Measurements from ENCODE around the gene HTR6.
"Not testable (repeated sequence)": the region's sequence is repeated elsewhere in the genome, so short reads cannot be mapped to it uniquely, and the experiment has no call there.

Gene HTR6

DNA sequence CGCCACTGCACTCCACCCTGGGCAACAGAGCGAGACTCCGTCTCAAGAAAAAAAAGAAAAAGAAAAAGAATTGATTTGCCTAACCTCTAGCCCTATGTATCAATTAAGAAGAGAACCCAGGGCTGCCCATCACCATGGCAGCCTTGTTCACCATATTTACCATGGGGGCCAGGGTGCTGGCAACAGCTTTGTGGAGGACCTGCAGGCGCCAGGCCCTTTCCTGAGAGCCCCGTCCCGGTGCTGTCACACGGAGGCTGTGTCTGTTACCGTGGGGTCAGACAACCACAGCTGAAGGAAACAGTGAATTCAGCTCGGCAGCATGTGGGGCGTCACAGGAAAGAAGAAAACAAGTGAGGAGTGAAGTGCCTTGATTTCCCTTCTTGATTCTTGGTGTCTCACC is 27.1 kb upstream of the HTR6 start:
- TF ChIP-seq, protein P1, sequence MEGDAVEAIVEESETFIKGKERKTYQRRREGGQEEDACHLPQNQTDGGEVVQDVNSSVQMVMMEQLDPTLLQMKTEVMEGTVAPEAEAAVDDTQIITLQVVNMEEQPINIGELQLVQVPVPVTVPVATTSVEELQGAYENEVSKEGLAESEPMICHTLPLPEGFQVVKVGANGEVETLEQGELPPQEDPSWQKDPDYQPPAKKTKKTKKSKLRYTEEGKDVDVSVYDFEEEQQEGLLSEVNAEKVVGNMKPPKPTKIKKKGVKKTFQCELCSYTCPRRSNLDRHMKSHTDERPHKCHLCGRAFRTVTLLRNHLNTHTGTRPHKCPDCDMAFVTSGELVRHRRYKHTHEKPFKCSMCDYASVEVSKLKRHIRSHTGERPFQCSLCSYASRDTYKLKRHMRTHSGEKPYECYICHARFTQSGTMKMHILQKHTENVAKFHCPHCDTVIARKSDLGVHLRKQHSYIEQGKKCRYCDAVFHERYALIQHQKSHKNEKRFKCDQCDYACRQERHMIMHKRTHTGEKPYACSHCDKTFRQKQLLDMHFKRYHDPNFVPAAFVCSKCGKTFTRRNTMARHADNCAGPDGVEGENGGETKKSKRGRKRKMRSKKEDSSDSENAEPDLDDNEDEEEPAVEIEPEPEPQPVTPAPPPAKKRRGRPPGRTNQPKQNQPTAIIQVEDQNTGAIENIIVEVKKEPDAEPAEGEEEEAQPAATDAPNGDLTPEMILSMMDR (conservative IDR thresholded peaks at IDR 0.05; ENCODE audit: control insufficient read depth, insufficient read depth, low read depth, low read length) = no peak
- no peak for DNase-seq (ENCODE audit: low read depth)
- no peak overlapping the region for H3K4me3 ChIP-seq (ENCODE audit: control insufficient read depth, low read depth, low read length)

DNA sequence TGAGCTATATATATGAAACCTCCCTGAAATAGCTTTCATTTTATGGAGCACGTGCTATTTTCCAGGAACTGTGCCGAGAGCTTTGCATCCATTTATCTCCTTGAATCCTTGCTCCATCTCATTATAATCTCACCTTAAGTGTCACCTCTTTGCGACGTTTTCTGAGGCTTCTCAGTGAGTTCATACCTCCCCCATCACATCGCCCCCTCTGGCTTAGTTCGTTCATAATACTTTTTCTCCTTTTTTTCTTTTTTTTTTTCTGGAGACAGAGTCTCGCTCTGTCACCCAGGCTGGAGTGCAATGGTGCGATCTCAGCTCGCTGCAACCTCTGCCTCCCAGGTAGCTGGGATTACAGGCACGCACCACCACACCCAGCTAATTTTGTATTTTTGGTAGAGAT is 25.4 kb upstream of the HTR6 start:
- H3K4me3 ChIP-seq (ENCODE audit: control insufficient read depth, low read depth, low read length); DNase-seq (ENCODE audit: low read depth): not testable (repeated sequence)

DNA sequence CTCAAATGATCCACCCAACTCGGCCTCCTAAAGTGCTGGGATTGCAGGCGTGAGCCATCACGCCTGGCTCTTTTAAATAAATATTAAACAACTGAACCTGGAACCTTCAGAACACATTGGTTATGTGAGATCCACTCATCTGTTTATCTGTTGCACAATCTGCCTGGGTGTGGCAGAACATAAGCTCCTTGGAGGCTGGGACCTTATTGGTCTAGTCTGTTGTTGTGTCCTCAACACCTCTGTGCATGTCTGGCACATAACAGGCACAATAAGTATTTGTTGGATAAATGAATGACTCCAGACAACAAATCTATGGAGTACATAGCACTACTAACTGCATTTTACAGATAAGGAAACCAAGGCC is 24.7 kb upstream of the HTR6 start:
- no peak overlapping the region for H3K4me3 ChIP-seq (ENCODE audit: control insufficient read depth, low read depth, low read length)
- peak; percentile 70 for DNase-seq (ENCODE audit: low read depth)
- TF ChIP-seq, protein P1 (conservative IDR thresholded peaks at IDR 0.05; ENCODE audit: control insufficient read depth, insufficient read depth, low read depth, low read length) = no peak

DNA sequence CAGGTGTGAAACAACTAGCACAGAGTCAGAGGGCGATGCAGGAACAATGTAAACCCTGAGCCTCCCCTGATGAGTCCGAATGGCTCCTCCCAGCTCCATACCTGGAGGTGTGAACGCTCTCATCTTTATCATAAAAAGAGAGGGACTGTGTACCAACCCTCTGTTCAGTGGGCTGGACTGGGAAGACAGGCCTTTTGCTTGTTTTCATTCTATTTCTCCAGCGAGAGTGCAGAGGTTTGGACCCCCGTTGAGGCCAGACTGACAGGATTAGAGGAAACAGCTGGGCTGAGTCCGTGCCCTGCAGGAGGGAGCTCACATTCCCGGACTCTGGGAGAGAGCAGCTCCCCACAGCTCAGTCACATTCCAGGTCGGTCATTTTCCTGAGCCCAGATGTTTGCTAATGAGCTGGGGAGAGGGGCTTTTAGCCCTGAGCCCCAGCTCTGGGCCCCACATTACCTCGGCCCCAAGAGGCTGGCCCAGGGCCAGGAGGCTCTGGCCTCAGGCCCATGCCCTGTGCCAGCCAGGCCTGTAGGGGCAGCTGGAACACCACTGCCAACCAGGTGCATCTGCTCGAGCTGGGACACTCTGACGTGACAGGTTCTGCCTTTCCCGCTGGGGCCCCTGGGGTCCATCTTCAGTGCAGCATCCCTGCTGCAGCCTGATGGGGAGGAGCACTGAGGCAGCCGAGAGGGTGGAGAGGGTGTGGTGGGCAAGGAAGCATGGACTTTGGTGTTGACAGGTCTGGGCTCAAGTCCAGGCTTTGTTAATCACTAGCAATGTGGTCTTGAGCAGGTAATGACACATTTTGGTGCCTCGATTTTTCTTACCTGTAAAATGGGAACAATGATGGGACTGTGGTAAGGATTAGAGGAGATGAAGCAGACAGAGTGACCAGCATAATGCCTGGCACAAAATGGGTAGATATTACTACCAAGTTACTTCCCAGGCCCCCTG is 24.0 kb upstream of the HTR6 start:
- no peak for DNase-seq (ENCODE audit: low read depth)
- TF ChIP-seq, protein P1 (conservative IDR thresholded peaks at IDR 0.05; ENCODE audit: control insufficient read depth, insufficient read depth, low read depth, low read length) = no peak
- no peak overlapping the region for H3K4me3 ChIP-seq (ENCODE audit: control insufficient read depth, low read depth, low read length)

DNA sequence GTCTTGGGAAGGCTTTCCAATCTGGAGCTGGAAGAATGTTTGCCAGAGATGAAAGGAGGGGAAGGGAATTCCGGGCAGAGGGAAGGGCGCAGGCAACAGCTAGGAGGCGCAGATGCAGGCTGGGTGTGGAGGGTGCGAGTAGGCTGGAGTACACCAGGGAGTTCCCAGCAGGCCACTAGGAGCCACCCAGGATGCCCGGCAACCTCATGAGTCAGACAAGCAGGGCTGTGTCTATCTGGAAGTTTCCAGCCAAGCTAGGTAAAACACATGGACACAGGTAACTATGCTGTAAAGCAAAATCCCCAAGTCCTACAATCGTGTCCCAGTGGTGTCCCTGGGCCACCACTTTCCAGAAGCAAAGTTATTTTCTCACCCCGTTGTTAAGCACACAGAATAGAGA is 21.6 kb upstream of the HTR6 start:
- DNase-seq (ENCODE audit: low read depth) = peak; percentile 47
- H3K4me3 ChIP-seq (ENCODE audit: control insufficient read depth, low read depth, low read length) = no peak overlapping the region
- TF ChIP-seq, protein P1 (conservative IDR thresholded peaks at IDR 0.05; ENCODE audit: control insufficient read depth, insufficient read depth, low read depth, low read length) = no peak

DNA sequence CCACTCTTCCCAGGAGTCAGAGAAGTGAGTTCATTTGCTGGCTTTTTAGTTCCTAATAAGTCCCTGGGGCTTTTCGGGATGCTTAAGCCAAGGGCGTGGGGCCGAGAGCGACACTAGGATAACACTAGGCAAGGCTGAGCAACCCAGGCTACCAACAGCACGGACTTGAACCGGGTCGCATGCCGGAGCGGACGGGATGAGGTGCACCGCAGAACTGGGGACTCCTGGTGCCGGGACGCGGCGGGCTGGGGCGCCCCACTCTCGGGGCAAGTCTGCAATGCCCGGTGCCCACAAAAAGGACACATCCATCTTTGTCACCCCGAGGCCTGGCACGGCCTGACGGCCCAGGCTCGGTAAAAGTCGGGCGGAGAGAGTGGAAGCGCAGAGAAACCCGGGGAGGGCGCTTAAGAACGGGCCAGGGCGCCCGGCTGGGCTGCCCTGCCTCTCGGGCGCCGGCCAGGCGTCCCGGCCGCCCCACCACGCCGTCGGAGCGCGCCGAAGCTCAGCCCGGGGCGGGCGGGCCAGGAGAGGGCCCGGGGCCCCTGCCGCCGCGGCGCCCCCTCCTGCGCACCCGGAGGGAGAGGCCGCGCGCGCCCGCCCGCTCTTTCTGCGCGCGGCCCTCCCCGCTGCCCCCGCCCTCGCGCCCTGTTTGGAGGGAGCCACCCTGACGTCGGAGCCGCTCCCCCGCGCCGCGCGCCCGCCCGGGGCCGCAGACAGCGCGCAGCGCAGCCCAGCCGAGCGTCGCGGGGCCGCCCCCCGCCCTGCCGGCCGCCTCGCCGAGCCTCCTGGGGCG is 20.9 kb upstream of the HTR6 start, which contains the start of gene NBL1:
Gene NBL1, plus strand, starts transcription at position 710 of the 793 bp plus-strand sequence. CDS start 10,720 bp downstream, outside the sequence.
- peak within 1 kb of the TSS; percentile 84 for H3K4me3 ChIP-seq (ENCODE audit: control insufficient read depth, low read depth, low read length)
- peak; percentile 48 for DNase-seq (ENCODE audit: low read depth)
- TF ChIP-seq, protein P1 (conservative IDR thresholded peaks at IDR 0.05; ENCODE audit: control insufficient read depth, insufficient read depth, low read depth, low read length) = no peak

DNA sequence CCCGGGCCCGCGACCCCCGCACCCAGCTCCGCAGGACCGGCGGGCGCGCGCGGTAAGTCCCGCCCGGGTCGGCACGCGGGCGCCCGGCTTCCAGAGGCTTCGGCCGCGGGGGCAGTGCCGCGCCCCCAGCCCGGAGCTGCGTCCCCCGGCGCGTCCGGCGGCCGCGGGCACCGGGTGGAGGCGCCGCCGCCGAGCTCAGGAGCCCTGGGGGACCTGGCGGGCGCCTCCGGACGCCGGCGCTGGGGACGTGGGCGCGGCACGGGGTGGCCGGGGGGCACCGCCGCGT is 20.3 kb upstream of the HTR6 start:
- TF ChIP-seq, protein P1 (conservative IDR thresholded peaks at IDR 0.05; ENCODE audit: control insufficient read depth, insufficient read depth, low read depth, low read length) = no peak
- H3K4me3 ChIP-seq (ENCODE audit: control insufficient read depth, low read depth, low read length) = peak overlapping the region; percentile 84

More for the DNA sequence above, 20.3 kb upstream of the HTR6 start:
- DNase-seq (ENCODE audit: low read depth) = no peak
